AG10803 (cell line): Measurements from ENCODE around the gene NOVA1.

Experiments used
- DNase-seq: peaks from one replicate; pipeline ENCODE4 v3.0.0; 2010; ENCODE audit warnings: low read depth
- H3K4me3 ChIP-seq: 2 replicates; pipeline ENCODE4 v1.5.1; 2011; ENCODE audit warnings: mild to moderate bottlenecking, low read length, control low read depth
- TF ChIP-seq, protein P1 (sequence below): conservative IDR thresholded peaks from 2 replicates; pipeline ENCODE4 v1.5.1; 2011; ENCODE audit warnings: mild to moderate bottlenecking, low read length, control low read depth, inconsistent platforms

NOVA1 gene

GRCh38 chr14:26594148-26594547, 3.7 kb downstream of the NOVA1 start:
- TF ChIP-seq, protein P1, sequence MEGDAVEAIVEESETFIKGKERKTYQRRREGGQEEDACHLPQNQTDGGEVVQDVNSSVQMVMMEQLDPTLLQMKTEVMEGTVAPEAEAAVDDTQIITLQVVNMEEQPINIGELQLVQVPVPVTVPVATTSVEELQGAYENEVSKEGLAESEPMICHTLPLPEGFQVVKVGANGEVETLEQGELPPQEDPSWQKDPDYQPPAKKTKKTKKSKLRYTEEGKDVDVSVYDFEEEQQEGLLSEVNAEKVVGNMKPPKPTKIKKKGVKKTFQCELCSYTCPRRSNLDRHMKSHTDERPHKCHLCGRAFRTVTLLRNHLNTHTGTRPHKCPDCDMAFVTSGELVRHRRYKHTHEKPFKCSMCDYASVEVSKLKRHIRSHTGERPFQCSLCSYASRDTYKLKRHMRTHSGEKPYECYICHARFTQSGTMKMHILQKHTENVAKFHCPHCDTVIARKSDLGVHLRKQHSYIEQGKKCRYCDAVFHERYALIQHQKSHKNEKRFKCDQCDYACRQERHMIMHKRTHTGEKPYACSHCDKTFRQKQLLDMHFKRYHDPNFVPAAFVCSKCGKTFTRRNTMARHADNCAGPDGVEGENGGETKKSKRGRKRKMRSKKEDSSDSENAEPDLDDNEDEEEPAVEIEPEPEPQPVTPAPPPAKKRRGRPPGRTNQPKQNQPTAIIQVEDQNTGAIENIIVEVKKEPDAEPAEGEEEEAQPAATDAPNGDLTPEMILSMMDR: no peak
- no peak for DNase-seq
- no peak overlapping the region for H3K4me3 ChIP-seq

DNA sequence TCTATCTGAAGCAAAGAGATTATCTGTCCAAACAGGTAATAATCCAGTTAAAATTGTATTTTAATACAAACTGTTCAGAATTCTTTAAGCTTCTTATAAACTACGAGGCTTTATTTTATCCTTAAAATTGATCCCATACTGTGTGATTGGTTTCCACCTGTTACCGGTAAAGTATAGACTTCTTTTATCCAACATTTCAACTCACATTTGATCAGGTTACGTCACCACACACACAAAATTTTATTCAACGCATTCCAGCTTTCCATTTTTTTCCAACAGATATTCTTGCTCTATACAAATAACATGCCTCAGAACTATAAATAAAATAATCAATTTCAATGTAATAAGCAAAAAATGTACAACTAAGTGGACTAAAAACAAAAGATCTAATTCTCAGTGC, 4.5 kb downstream of the NOVA1 start:
- DNase-seq: no peak
- TF ChIP-seq, protein P1: no peak
- no peak overlapping the region for H3K4me3 ChIP-seq

DNA sequence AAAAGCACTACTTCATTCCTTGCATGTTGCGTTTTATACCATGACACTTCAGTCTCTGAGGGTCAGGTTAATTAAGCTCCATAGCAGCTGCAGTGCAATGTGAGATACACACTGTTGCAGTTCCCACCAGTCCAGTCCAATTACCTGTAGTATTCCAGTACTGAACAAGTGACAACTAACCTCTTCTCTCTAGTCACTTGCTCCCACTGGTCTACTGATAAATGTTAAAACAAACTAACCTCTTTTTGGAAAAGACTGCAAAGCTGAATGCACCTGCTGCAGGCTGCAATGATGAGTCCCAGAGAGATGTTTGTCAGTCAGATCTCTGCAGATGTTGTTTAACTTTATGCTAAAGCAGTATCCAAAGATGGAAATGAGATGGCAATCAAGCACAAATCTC, 7.9 kb downstream of the NOVA1 start:
- TF ChIP-seq, protein P1: no peak
- DNase-seq: no peak

DNA sequence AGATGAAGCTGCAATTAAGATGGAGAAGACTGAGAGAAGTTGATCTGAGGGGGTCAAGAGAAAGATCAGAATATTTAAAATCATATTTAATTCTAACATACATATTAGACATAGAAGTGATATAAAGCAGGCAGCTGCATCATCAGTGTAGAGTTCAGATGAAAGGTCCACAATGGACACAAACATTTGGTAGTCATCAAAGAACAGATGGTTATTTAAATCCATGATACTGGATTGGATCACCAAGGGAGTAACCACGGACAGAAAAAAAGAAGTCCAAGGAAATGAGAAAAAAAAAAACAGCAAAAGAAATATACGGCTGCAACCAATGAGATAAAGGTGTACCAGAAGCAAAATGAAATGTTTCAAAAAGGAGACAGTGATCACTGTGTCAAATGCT, 20.1 kb downstream of the NOVA1 start:
- no peak for DNase-seq
- no peak overlapping the region for H3K4me3 ChIP-seq
- TF ChIP-seq, protein P1: no peak

More for the DNA sequence above, 7.9 kb downstream of the NOVA1 start:
- H3K4me3 ChIP-seq: no peak overlapping the region

DNA sequence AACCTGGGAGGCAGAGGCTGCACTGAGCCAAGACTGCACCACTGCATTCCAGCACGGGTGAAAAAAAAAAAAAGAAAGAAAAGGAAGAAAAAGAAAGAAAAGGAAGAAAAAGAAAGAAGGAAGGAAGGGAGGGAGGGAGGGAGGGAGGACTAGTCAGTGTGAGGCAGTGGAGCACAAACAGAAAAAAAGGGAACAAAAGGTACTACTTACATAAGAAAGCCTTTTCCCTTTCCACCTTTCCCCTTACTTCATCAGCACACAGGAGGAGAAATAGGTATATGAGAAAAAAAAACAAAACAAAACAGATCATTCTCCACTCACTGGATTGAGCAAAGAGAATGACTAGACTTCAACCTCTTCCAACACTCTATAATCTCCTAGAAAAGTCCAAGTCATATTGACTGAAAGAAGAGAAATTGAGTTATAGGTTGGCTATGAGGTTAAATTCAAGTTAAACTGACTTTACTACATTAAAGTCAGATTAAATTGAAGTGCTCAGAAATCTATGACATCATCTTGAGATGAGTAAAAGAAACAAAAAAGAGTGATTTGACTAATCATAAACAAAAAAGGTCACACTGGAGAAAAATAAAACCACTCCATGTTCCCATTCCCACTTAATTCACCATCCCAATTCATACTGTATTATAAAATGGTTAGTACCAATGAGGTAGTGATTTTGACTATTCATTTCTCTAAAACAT, 43.6 kb downstream of the NOVA1 start:
- no peak for DNase-seq
- no peak overlapping the region for H3K4me3 ChIP-seq
- TF ChIP-seq, protein P1: no peak

- no peak for DNase-seq
- TF ChIP-seq, protein P1: no peak
- no peak overlapping the region for H3K4me3 ChIP-seq
These were observed 48.3 kb downstream of the NOVA1 start for GRCh38 chr14:26549571-26549970.

DNA sequence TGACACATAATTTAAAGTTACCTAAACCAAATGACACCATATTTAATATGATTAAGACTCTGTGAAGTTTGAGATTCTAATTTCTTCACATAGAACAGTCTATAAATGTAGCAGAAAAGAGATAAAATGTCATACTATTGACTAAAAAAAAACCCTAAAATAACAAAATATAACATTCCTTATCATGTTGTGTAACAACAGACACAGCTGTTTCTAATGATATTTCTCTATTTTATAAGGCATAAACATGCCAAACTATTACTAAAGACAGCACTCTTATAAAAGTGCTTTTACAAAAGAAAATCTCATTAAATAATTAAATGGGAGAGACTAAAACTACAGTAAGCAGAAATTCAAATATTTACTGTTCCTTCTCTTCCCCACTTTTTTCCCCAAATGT, 49.4 kb downstream of the NOVA1 start:
- DNase-seq: no peak
- H3K4me3 ChIP-seq: no peak overlapping the region
- TF ChIP-seq, protein P1: no peak
